ENCODE measurements around the gene CDKL1. TPM values are rescaled to one million over a fixed set of nuclear protein-coding genes. Genes with fewer than 3 reads are reported as not detected.

Gene CDKL1
- total RNA-seq, 1 donor from 2014 or later, result 3.4 TPM

GRCh38 chr14:50423529-50423928, 26.8 kb upstream of the CDKL1 start:
- H3K36me3 Mint-ChIP-seq (ENCODE audit: unreplicated experiment), result no peaks in the 10 kb centered on the region
- TF ChIP-seq CTCF (IDR thresholded peaks at IDR 0.05; ENCODE audit: partially characterized antibody, unreplicated experiment), result no peak
- H3K9me3 Mint-ChIP-seq (ENCODE audit: unreplicated experiment), result no peaks in the 10 kb centered on the region
- no peak overlapping the region for H3K4me3 Mint-ChIP-seq (ENCODE audit: unreplicated experiment)
- no peaks in the 10 kb centered on the region for H3K27me3 Mint-ChIP-seq (ENCODE audit: unreplicated experiment)
- DNase-seq, result no peak
- no peaks in the 10 kb centered on the region for H3K4me1 Mint-ChIP-seq (ENCODE audit: low read depth, unreplicated experiment)
- H3K27ac Mint-ChIP-seq (ENCODE audit: unreplicated experiment), result no peak overlapping the region

GRCh38 chr14:50421499-50421898, 24.8 kb upstream of the CDKL1 start:
- no peak for DNase-seq
- no peaks in the 10 kb centered on the region for H3K9me3 Mint-ChIP-seq (ENCODE audit: unreplicated experiment)
- no peak for TF ChIP-seq CTCF (IDR thresholded peaks at IDR 0.05; ENCODE audit: partially characterized antibody, unreplicated experiment)
- H3K4me1 Mint-ChIP-seq (ENCODE audit: low read depth, unreplicated experiment), result no peaks in the 10 kb centered on the region
- H3K36me3 Mint-ChIP-seq (ENCODE audit: unreplicated experiment), result peaks cover 16% of the 10 kb centered on the region
- no peaks in the 10 kb centered on the region for H3K27me3 Mint-ChIP-seq (ENCODE audit: unreplicated experiment)
- H3K27ac Mint-ChIP-seq (ENCODE audit: unreplicated experiment), result no peak overlapping the region
- no peak overlapping the region for H3K4me3 Mint-ChIP-seq (ENCODE audit: unreplicated experiment)

GRCh38 chr14:50417853-50418252, 21.2 kb upstream of the CDKL1 start:
- Mint-ChIP-seq H3K27me3 (ENCODE audit: unreplicated experiment) (peaks cover 6% of the 10 kb centered on the region), H3K27ac (ENCODE audit: unreplicated experiment) (no peak overlapping the region), H3K36me3 (ENCODE audit: unreplicated experiment) (peaks cover 25% of the 10 kb centered on the region), H3K9me3 (ENCODE audit: unreplicated experiment) (peaks cover 5% of the 10 kb centered on the region), H3K4me1 (ENCODE audit: low read depth, unreplicated experiment) (no peaks in the 10 kb centered on the region), H3K4me3 (ENCODE audit: unreplicated experiment) (no peak overlapping the region)
- DNase-seq, result no peak
- no peak for TF ChIP-seq CTCF (IDR thresholded peaks at IDR 0.05; ENCODE audit: partially characterized antibody, unreplicated experiment)

- no peak for TF ChIP-seq CTCF (IDR thresholded peaks at IDR 0.05; ENCODE audit: partially characterized antibody, unreplicated experiment)
- Mint-ChIP-seq H3K4me3 (ENCODE audit: unreplicated experiment) (no peak overlapping the region), H3K36me3 (ENCODE audit: unreplicated experiment) (peaks cover 8% of the 10 kb centered on the region), H3K4me1 (ENCODE audit: low read depth, unreplicated experiment) (no peaks in the 10 kb centered on the region), H3K27ac (ENCODE audit: unreplicated experiment) (no peak overlapping the region), H3K9me3 (ENCODE audit: unreplicated experiment) (peaks cover 4% of the 10 kb centered on the region), H3K27me3 (ENCODE audit: unreplicated experiment) (peaks cover 6% of the 10 kb centered on the region)
- DNase-seq, result no peak
Measured at GRCh38 chr14:50410921-50411320, 14.2 kb upstream of the CDKL1 start.

DNA sequence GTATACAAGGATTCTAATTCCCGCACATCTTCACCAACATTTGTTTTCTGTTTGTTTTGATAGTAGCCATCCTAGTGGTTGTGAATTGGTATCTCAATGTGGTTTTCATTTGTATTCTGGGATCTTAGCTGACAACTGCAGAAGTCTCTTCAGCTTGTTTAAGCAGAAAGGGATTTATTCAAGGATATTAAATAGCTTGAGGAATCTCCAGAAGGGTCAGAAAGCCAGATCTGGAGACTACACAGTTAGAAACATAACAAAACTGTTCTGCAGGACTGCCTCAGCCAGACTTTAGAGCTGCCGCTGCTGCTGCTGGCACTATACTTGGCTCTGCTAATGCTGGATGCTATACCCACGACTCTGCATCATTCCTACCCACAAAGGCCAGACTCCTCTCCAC, 13.4 kb upstream of the CDKL1 start:
- no peak for TF ChIP-seq CTCF (IDR thresholded peaks at IDR 0.05; ENCODE audit: partially characterized antibody, unreplicated experiment)
- Mint-ChIP-seq H3K9me3 (ENCODE audit: unreplicated experiment) (peaks cover 5% of the 10 kb centered on the region), H3K27ac (ENCODE audit: unreplicated experiment) (no peak overlapping the region), H3K27me3 (ENCODE audit: unreplicated experiment) (peaks cover 3% of the 10 kb centered on the region), H3K4me3 (ENCODE audit: unreplicated experiment) (no peak overlapping the region), H3K4me1 (ENCODE audit: low read depth, unreplicated experiment) (no peaks in the 10 kb centered on the region), H3K36me3 (ENCODE audit: unreplicated experiment) (peaks cover 12% of the 10 kb centered on the region)
- no peak for DNase-seq

All from glutamatergic neuron (in vitro differentiated cells).